HCT116 (cell line): ENCODE data around the gene RIN1. TPM values are rescaled to one million over a fixed set of nuclear protein-coding genes. Genes with fewer than 3 reads are reported as not detected.

Source experiments
- ATAC-seq: fragments of 200-7000 bp; cut with Tn5 transposase; 2 replicates; pipeline ENCODE4 v1.9.1; 2020; ENCODE audit warnings: mild to moderate bottlenecking, moderate library complexity
- BruUV-seq: library from RNA; stranded (reverse); fragments of 400-500 nt; replicated peaks from 2 replicates; lab custom pipeline; 2021; lab: Mats Ljungman, UMichigan
- CTCF ChIA-PET: fragments of 300-600 bp; sonication (Branson Sonifier 250); formaldehyde crosslinking; loops from one replicate; lab custom pipeline; 2021; ENCODE audit warnings: antibody characterized with exemption; lab: Charles Lee
- POLR2A ChIA-PET: fragments of 300-600, 350-600 bp; sonication (Branson Sonifier 250); formaldehyde crosslinking; loops from one replicate; lab custom pipeline; 2021; ENCODE audit warnings: antibody characterized with exemption; lab: Charles Lee
- RAD21 ChIA-PET, 2 experiments: fragments of 300-600 bp; sonication (Branson Sonifier 250); formaldehyde crosslinking; loops; one replicate each; lab custom pipeline; 2023; ENCODE audit warnings: low total read pairs in 2 of 2; ENCODE audit not compliant: uncharacterized antibody in 2 of 2, unreplicated experiment in 2 of 2, low non-redundant PET in 1 of 2; lab: Charles Lee
- DNase-seq: peaks from one replicate; pipeline ENCODE4 v3.0.0-alpha.2; 2010; ENCODE audit warnings: low read depth, low spot score
- H2AFZ ChIP-seq: fragments of 200-600 bp; shearing (Covaris generic), sonication (generic); 2 replicates; pipeline ENCODE4 v1.6.1; 2017; ENCODE audit warnings: low read depth, mixed run types, mixed read lengths, antibody characterized with exemption, low read length; ENCODE audit not compliant: poor library complexity, severe bottlenecking
- H3K27ac ChIP-seq: 2 replicates; pipeline ENCODE4 v1.5.1; 2012; ENCODE audit warnings: low read depth, low read length
- H3K27me3 ChIP-seq: fragments of 200-600 bp; sonication (generic); 2 replicates; pipeline ENCODE4 v1.6.1; 2016; ENCODE audit warnings: mixed run types, low read length, mixed read lengths; ENCODE audit not compliant: insufficient read depth
- H3K36me3 ChIP-seq, 2 experiments: fragments of 200-500 bp in 1 of 2; fragments of 200-600 bp in 1 of 2; sonication (Bioruptor generic) in 1 of 2; sonication (generic) in 1 of 2; 2 replicates each; pipeline versions ENCODE4 v1.5.1 to v1.6.1; 2014 to 2016; ENCODE audit warnings: low read length in 2 of 2, inconsistent platforms in 1 of 2, mixed read lengths in 1 of 2, mixed run types in 1 of 2; ENCODE audit not compliant: insufficient read depth in 2 of 2, control insufficient read depth in 1 of 2
- H3K4me1 ChIP-seq, 2 experiments: fragments of 200-600 bp in 1 of 2; sonication (generic) in 1 of 2; 2 replicates each; pipeline versions ENCODE4 v1.5.1 to v1.6.1; 2012 to 2017; ENCODE audit warnings: low read length in 2 of 2, inconsistent platforms in 1 of 2, mild to moderate bottlenecking in 1 of 2, mixed read lengths in 1 of 2, mixed run types in 1 of 2, moderate library complexity in 1 of 2; ENCODE audit not compliant: insufficient read depth in 2 of 2, control insufficient read depth in 1 of 2
- H3K4me2 ChIP-seq: fragments of 200-600 bp; sonication (generic); 2 replicates; pipeline ENCODE4 v1.6.1; 2017; ENCODE audit warnings: mixed run types, low read length, mixed read lengths
- H3K4me3 ChIP-seq, 2 experiments: fragments of 200-600 bp in 1 of 2; sonication (generic) in 1 of 2; replicated peaks in 1 of 2; 2 replicates each; pipeline ENCODE4 v1.5.1; 2011 to 2016; ENCODE audit warnings: low read length in 2 of 2, control low read depth in 1 of 2, low read depth in 1 of 2, mild to moderate bottlenecking in 1 of 2, mixed read lengths in 1 of 2, mixed run types in 1 of 2
- H3K79me2 ChIP-seq: fragments of 200-600 bp; sonication (generic); 2 replicates; pipeline ENCODE4 v1.6.1; 2017; ENCODE audit warnings: mild to moderate bottlenecking, mixed run types, low read length, moderate library complexity, mixed read lengths; ENCODE audit not compliant: insufficient read depth
- H3K9ac ChIP-seq: fragments of 200-600 bp; sonication (generic); 2 replicates; pipeline ENCODE4 v1.6.1; 2016; ENCODE audit warnings: low read length, mixed read lengths
- H3K9me2 ChIP-seq: fragments of 200-600 bp; sonication (generic), shearing (Covaris generic); 2 replicates; pipeline ENCODE4 v1.6.1; 2017; ENCODE audit warnings: mixed run types, mild to moderate bottlenecking, moderate library complexity; ENCODE audit not compliant: insufficient read depth
- H3K9me3 ChIP-seq, 2 experiments: fragments of 200-500 bp in 1 of 2; fragments of 200-600 bp in 1 of 2; sonication (Bioruptor generic) in 1 of 2; sonication (generic) in 1 of 2; 2 replicates each; pipeline ENCODE4 v1.6.1; 2014 to 2017; ENCODE audit warnings: low read length in 2 of 2, mixed read lengths in 2 of 2, inconsistent platforms in 1 of 2, low read depth in 1 of 2, mild to moderate bottlenecking in 1 of 2, mixed run types in 1 of 2, moderate library complexity in 1 of 2; ENCODE audit not compliant: control insufficient read depth in 1 of 2, insufficient read depth in 1 of 2
- H4K20me1 ChIP-seq: fragments of 200-600 bp; sonication (generic), shearing (Covaris generic); 2 replicates; pipeline ENCODE4 v1.6.1; 2017; ENCODE audit warnings: mixed run types, mild to moderate bottlenecking, moderate library complexity; ENCODE audit not compliant: insufficient read depth
- CBX3 ChIP-seq: IDR thresholded peaks from 2 replicates; pipeline ENCODE4 v1.6.1; 2012; ENCODE audit warnings: low read depth
- ELF1 ChIP-seq: IDR thresholded peaks from 2 replicates; pipeline ENCODE4 v1.6.1; 2012; ENCODE audit warnings: low read depth, borderline replicate concordance
- EZH2phosphoT487 ChIP-seq: fragments of 200-600 bp; IDR thresholded peaks from 2 replicates; pipeline ENCODE4 v1.6.1; 2018; ENCODE audit warnings: antibody characterized with exemption, borderline replicate concordance
- FOSL1 ChIP-seq: IDR thresholded peaks from 2 replicates; pipeline ENCODE4 v1.6.1; 2012; ENCODE audit warnings: low read depth
- JUND ChIP-seq: IDR thresholded peaks from 2 replicates; pipeline ENCODE4 v1.6.1; 2012
- POLR2A ChIP-seq: IDR thresholded peaks from 2 replicates; pipeline ENCODE4 v1.7.0; 2011; ENCODE audit warnings: borderline replicate concordance; ENCODE audit not compliant: insufficient read depth, insufficient read length; ENCODE audit errors: extremely low read depth
- POLR2AphosphoS5 ChIP-seq: IDR thresholded peaks from 2 replicates; pipeline ENCODE4 v1.6.1; 2011; ENCODE audit warnings: mild to moderate bottlenecking, low read depth, low read length, moderate library complexity
- RAD21 ChIP-seq: IDR thresholded peaks from 2 replicates; pipeline ENCODE4 v1.6.1; 2012; ENCODE audit warnings: low read depth, mild to moderate bottlenecking
- SIN3A ChIP-seq: IDR thresholded peaks from 2 replicates; pipeline ENCODE4 v1.6.1; 2012; ENCODE audit warnings: low read depth
- SP1 ChIP-seq: IDR thresholded peaks from 2 replicates; pipeline ENCODE4 v1.6.1; 2012; ENCODE audit warnings: low read depth
- SRF ChIP-seq: IDR thresholded peaks from 2 replicates; pipeline ENCODE4 v1.6.1; 2012; ENCODE audit warnings: low read depth
- TCF7L2 ChIP-seq: IDR thresholded peaks from 2 replicates; pipeline ENCODE4 v1.7.0; 2011; ENCODE audit warnings: borderline replicate concordance, inconsistent platforms; ENCODE audit not compliant: insufficient read depth, insufficient read length; ENCODE audit errors: extremely low read depth
- YY1 ChIP-seq: IDR thresholded peaks from 2 replicates; pipeline ENCODE4 v1.6.1; 2011; ENCODE audit warnings: low read length, low read depth, moderate library complexity, mild to moderate bottlenecking; ENCODE audit not compliant: insufficient replicate concordance; ENCODE audit errors: extremely low read depth
- ZFX ChIP-seq: fragments of 450-650 bp; IDR thresholded peaks from 2 replicates; pipeline ENCODE4 v1.6.1; 2017
- ZNF274 ChIP-seq: fragments of 200-500 bp; sonication (Bioruptor generic); IDR thresholded peaks from 2 replicates; pipeline ENCODE4 v1.6.1; 2014; ENCODE audit warnings: mild to moderate bottlenecking, low read depth, low read length, inconsistent platforms
- intact Hi-C: fragments of 100-400 bp; cut with micrococcal nuclease; formaldehyde crosslinking; loops from 2 replicates; pipeline ENCODE4 v1.10.0; 2022
- total RNA-seq: library from RNA; stranded (reverse); gene quantifications from one replicate; pipeline ENCODE4 v1.2.1, GENCODE V29; 2021; ENCODE audit not compliant: unreplicated experiment
- TF ChIP-seq, protein P1 (sequence below): IDR thresholded peaks from 2 replicates; pipeline ENCODE4 v1.6.1; 2012
- TF ChIP-seq, protein P2 (sequence below), 3 experiments: fragments of 200-600 bp in 1 of 3; sonication (generic) in 1 of 3; IDR thresholded peaks in 2 of 3; conservative IDR thresholded peaks in 1 of 3; 2 replicates each; pipeline ENCODE4 v1.5.1; 2012 to 2017; ENCODE audit warnings: low read depth in 2 of 3, low read length in 2 of 3, antibody characterized with exemption in 1 of 3, borderline replicate concordance in 1 of 3, control low read depth in 1 of 3, mild to moderate bottlenecking in 1 of 3, mixed read lengths in 1 of 3, mixed run types in 1 of 3, moderate library complexity in 1 of 3; ENCODE audit not compliant: insufficient read depth in 1 of 3
- TF ChIP-seq, protein P3 (sequence below): IDR thresholded peaks from 2 replicates; pipeline ENCODE4 v1.6.1; 2012; ENCODE audit warnings: low read depth
- TF ChIP-seq, protein P4 (sequence below): IDR thresholded peaks from 2 replicates; pipeline ENCODE4 v1.6.1; 2011; ENCODE audit warnings: mild to moderate bottlenecking, low read length, moderate library complexity; ENCODE audit not compliant: insufficient replicate concordance; ENCODE audit errors: extremely low read depth
- TF ChIP-seq, protein P5 (sequence below): IDR thresholded peaks from 2 replicates; pipeline ENCODE4 v1.6.1; 2012

RIN1 gene
- total RNA-seq, 1 experiment from 2014 or later: 38.7 TPM

DNA sequence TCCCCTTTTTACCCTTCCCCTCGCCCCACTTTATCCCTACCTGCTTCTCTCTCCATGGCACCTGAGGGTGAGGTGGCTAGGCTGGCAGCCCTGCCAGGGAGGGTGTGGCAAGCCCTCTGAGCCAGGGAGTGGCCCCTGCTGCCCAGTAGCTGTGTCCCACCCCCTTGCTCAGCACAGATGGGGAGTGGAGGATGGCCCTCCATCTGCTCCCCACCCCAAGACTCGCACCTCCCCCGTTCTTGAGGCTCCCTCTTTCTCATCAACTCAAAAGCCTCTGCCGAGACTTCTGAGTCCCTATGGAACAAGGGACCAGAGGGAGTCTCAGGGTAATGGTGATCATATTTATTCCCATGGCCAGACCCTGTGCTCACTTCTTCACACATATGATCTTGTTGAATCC lies 42.9 kb downstream of the RIN1 start:
- ChIA-PET RAD21 (no interaction called here), POLR2A (no interaction called here), CTCF (no interaction called here)
- no peaks in the 10 kb centered on the region for H3K27me3 ChIP-seq
- no peak overlapping the region for H3K27ac ChIP-seq
- peaks cover 18 to 36% of the 10 kb centered on the region in 2 experiments for H3K4me1 ChIP-seq
- TF ChIP-seq SIN3A: no peak
- TF ChIP-seq, protein P1, sequence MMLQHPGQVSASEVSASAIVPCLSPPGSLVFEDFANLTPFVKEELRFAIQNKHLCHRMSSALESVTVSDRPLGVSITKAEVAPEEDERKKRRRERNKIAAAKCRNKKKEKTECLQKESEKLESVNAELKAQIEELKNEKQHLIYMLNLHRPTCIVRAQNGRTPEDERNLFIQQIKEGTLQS: no peak
- no peak for TF ChIP-seq YY1
- TF ChIP-seq ELF1: no peak
- TF ChIP-seq, protein P2, sequence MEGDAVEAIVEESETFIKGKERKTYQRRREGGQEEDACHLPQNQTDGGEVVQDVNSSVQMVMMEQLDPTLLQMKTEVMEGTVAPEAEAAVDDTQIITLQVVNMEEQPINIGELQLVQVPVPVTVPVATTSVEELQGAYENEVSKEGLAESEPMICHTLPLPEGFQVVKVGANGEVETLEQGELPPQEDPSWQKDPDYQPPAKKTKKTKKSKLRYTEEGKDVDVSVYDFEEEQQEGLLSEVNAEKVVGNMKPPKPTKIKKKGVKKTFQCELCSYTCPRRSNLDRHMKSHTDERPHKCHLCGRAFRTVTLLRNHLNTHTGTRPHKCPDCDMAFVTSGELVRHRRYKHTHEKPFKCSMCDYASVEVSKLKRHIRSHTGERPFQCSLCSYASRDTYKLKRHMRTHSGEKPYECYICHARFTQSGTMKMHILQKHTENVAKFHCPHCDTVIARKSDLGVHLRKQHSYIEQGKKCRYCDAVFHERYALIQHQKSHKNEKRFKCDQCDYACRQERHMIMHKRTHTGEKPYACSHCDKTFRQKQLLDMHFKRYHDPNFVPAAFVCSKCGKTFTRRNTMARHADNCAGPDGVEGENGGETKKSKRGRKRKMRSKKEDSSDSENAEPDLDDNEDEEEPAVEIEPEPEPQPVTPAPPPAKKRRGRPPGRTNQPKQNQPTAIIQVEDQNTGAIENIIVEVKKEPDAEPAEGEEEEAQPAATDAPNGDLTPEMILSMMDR (IDR thresholded peaks at IDR 0.05 in 2 of 3, conservative IDR thresholded peaks at IDR 0.05 in 1 of 3; ENCODE audit: borderline replicate concordance in 1 of 3, insufficient read depth in 1 of 3, low read depth in 2 of 3, low read length in 2 of 3): no peak
- TF ChIP-seq RAD21: no peak
- TF ChIP-seq FOSL1: no peak
- TF ChIP-seq, protein P3, sequence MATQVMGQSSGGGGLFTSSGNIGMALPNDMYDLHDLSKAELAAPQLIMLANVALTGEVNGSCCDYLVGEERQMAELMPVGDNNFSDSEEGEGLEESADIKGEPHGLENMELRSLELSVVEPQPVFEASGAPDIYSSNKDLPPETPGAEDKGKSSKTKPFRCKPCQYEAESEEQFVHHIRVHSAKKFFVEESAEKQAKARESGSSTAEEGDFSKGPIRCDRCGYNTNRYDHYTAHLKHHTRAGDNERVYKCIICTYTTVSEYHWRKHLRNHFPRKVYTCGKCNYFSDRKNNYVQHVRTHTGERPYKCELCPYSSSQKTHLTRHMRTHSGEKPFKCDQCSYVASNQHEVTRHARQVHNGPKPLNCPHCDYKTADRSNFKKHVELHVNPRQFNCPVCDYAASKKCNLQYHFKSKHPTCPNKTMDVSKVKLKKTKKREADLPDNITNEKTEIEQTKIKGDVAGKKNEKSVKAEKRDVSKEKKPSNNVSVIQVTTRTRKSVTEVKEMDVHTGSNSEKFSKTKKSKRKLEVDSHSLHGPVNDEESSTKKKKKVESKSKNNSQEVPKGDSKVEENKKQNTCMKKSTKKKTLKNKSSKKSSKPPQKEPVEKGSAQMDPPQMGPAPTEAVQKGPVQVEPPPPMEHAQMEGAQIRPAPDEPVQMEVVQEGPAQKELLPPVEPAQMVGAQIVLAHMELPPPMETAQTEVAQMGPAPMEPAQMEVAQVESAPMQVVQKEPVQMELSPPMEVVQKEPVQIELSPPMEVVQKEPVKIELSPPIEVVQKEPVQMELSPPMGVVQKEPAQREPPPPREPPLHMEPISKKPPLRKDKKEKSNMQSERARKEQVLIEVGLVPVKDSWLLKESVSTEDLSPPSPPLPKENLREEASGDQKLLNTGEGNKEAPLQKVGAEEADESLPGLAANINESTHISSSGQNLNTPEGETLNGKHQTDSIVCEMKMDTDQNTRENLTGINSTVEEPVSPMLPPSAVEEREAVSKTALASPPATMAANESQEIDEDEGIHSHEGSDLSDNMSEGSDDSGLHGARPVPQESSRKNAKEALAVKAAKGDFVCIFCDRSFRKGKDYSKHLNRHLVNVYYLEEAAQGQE: no peak
- TF ChIP-seq, protein P4, sequence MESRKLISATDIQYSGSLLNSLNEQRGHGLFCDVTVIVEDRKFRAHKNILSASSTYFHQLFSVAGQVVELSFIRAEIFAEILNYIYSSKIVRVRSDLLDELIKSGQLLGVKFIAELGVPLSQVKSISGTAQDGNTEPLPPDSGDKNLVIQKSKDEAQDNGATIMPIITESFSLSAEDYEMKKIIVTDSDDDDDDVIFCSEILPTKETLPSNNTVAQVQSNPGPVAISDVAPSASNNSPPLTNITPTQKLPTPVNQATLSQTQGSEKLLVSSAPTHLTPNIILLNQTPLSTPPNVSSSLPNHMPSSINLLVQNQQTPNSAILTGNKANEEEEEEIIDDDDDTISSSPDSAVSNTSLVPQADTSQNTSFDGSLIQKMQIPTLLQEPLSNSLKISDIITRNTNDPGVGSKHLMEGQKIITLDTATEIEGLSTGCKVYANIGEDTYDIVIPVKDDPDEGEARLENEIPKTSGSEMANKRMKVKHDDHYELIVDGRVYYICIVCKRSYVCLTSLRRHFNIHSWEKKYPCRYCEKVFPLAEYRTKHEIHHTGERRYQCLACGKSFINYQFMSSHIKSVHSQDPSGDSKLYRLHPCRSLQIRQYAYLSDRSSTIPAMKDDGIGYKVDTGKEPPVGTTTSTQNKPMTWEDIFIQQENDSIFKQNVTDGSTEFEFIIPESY: no peak
- TF ChIP-seq, protein P5, sequence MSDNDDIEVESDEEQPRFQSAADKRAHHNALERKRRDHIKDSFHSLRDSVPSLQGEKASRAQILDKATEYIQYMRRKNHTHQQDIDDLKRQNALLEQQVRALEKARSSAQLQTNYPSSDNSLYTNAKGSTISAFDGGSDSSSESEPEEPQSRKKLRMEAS: no peak
- no peak for TF ChIP-seq EZH2phosphoT487
- TF ChIP-seq JUND: no peak
- no peak for TF ChIP-seq ZNF274
- no peak for TF ChIP-seq SRF
- no peak for TF ChIP-seq TCF7L2
- TF ChIP-seq CBX3: no peak
- TF ChIP-seq ZFX: no peak
- no peak for TF ChIP-seq POLR2AphosphoS5
- no peak for TF ChIP-seq POLR2A
- TF ChIP-seq SP1: no peak
- no peaks in the 10 kb centered on the region for H3K9me2 ChIP-seq
- peak overlapping the region; percentile 99; the same call in 1 of the 2 replicates for H3K4me2 ChIP-seq
- BruUV-seq: no TSS peak
- no peaks in the 10 kb centered on the region for H3K36me3 ChIP-seq
- no peaks in the 10 kb centered on the region for H3K9me3 ChIP-seq
- ATAC-seq (no peak), DNase-seq (no peak)
- intact Hi-C loops: no loop called here
- H3K79me2 ChIP-seq: peaks cover 4% of the 10 kb centered on the region
- H3K4me3 ChIP-seq: no peak overlapping the region
- H3K9ac ChIP-seq: no peak overlapping the region
- no peak overlapping the region for H2AFZ ChIP-seq
- no peaks in the 10 kb centered on the region for H4K20me1 ChIP-seq
